Loucy (cell line): ENCODE results near the gene CCR1.

ENCODE experiments used
- H2AFZ ChIP-seq: fragments of 200-600 bp; sonication (generic); 2 replicates; pipeline ENCODE4 v1.6.0; 2016; ENCODE audit warnings: antibody characterized with exemption, mild to moderate bottlenecking, low read length, moderate library complexity
- H3F3A ChIP-seq: fragments of 200-600 bp; 2 replicates; pipeline ENCODE4 v1.6.0; 2016; ENCODE audit warnings: antibody characterized with exemption, low read depth, mild to moderate bottlenecking
- H3K27me3 ChIP-seq: fragments of 200-600 bp; sonication (generic); 2 replicates; pipeline ENCODE4 v1.6.1; 2014; ENCODE audit warnings: low read length, mild to moderate bottlenecking; ENCODE audit not compliant: insufficient read depth, poor library complexity, severe bottlenecking
- H3K36me3 ChIP-seq: fragments of 200-600 bp; sonication (generic); 2 replicates; pipeline ENCODE4 v1.6.1; 2016; ENCODE audit warnings: low read length; ENCODE audit not compliant: insufficient read depth
- H3K4me1 ChIP-seq: fragments of 200-600 bp; sonication (generic); 2 replicates; pipeline ENCODE4 v1.5.1; 2014; ENCODE audit warnings: low read length, mild to moderate bottlenecking; ENCODE audit not compliant: insufficient read depth, poor library complexity, severe bottlenecking
- H3K4me2 ChIP-seq: fragments of 200-600 bp; sonication (generic); 2 replicates; pipeline ENCODE4 v1.6.0; 2014; ENCODE audit warnings: antibody characterized with exemption, low read length, low read depth, mild to moderate bottlenecking; ENCODE audit not compliant: poor library complexity, severe bottlenecking
- H3K4me3 ChIP-seq: fragments of 200-600 bp; sonication (generic); 2 replicates; pipeline ENCODE4 v1.5.1; 2014; ENCODE audit warnings: low read length, mild to moderate bottlenecking, mixed read lengths; ENCODE audit not compliant: poor library complexity, severe bottlenecking
- H3K79me2 ChIP-seq: fragments of 200-600 bp; sonication (generic); 2 replicates; pipeline ENCODE4 v1.6.1; 2014; ENCODE audit warnings: low read length; ENCODE audit not compliant: insufficient read depth
- H3K9ac ChIP-seq: fragments of 200-600 bp; sonication (generic); 2 replicates; pipeline ENCODE4 v1.6.0; 2014; ENCODE audit warnings: mild to moderate bottlenecking, low read depth, low read length, moderate library complexity; ENCODE audit not compliant: poor library complexity, severe bottlenecking
- H3K9me2 ChIP-seq: fragments of 200-600 bp; sonication (generic); replicated peaks from 2 replicates; pipeline ENCODE4 v1.6.1; 2016; ENCODE audit warnings: low read depth, low read length, mixed read lengths
- H3K9me3 ChIP-seq: fragments of 200-600 bp; sonication (generic); 2 replicates; pipeline ENCODE4 v1.6.1; 2014; ENCODE audit warnings: mild to moderate bottlenecking, antibody characterized with exemption, low read length, low read depth; ENCODE audit not compliant: insufficient read depth
- H4K20me1 ChIP-seq: fragments of 200-600 bp; sonication (generic); 2 replicates; pipeline ENCODE4 v1.6.0; 2014; ENCODE audit warnings: antibody characterized with exemption, low read length, mild to moderate bottlenecking; ENCODE audit not compliant: insufficient read depth, poor library complexity, severe bottlenecking
- CTCF ChIP-seq: fragments of 200-600 bp; sonication (generic); conservative IDR thresholded peaks from 2 replicates; pipeline ENCODE4 v1.5.1; 2014; ENCODE audit warnings: mild to moderate bottlenecking, antibody characterized with exemption, low read length
- EZH2phosphoT487 ChIP-seq: fragments of 200-600 bp; IDR thresholded peaks from 2 replicates; pipeline ENCODE4 v1.6.1; 2018; ENCODE audit warnings: antibody characterized with exemption, mild to moderate bottlenecking, moderate library complexity, borderline replicate concordance

Gene CCR1

DNA sequence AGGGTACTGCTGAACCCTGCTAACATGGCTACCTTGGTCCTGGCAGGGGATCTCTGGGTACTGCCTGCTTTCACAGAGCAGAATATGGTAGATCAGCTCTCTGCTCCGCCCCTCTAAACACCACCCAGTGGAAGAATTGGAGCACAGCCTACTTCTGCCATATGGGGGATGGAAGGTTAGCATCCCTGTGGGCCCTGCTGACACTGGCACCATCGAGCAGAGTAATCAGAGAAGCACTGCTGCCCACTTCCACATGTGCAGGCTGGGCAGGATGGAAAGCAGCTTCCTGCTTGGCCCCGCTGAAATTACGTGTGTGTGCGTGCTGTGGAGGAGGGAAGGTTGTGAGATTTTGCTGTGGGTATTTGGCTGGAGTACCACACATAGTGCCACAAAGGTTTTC, 24.8 kb downstream of the CCR1 start:
- no peaks in the 10 kb centered on the region for H3K79me2 ChIP-seq
- no peaks in the 10 kb centered on the region for H3K27me3 ChIP-seq
- TF ChIP-seq CTCF (peak; percentile 35), EZH2phosphoT487 (no peak)
- H3K9me2 ChIP-seq, result no peaks in the 10 kb centered on the region
- no peaks in the 10 kb centered on the region for H4K20me1 ChIP-seq
- H3K9ac ChIP-seq, result no peak overlapping the region
- peaks cover 5% of the 10 kb centered on the region; the same call in 1 of the 2 replicates for H3F3A ChIP-seq
- no peak overlapping the region for H3K4me3 ChIP-seq
- H3K4me1 ChIP-seq, result peaks cover 22% of the 10 kb centered on the region
- H3K4me2 ChIP-seq, result no peak overlapping the region
- peak overlapping the region; percentile 87 for H2AFZ ChIP-seq
- H3K9me3 ChIP-seq, result no peaks in the 10 kb centered on the region
- H3K36me3 ChIP-seq, result no peaks in the 10 kb centered on the region

GRCh38 chr3:46168583-46169345, 39.3 kb downstream of the CCR1 start:
- no peak overlapping the region for H3K4me3 ChIP-seq
- no peaks in the 10 kb centered on the region for H3K79me2 ChIP-seq
- H3K9me2 ChIP-seq, result no peaks in the 10 kb centered on the region
- no peaks in the 10 kb centered on the region for H3F3A ChIP-seq
- TF ChIP-seq EZH2phosphoT487, result no peak
- TF ChIP-seq CTCF, result no peak
- H3K4me2 ChIP-seq, result no peak overlapping the region
- H3K36me3 ChIP-seq, result no peaks in the 10 kb centered on the region
- H3K4me1 ChIP-seq, result no peaks in the 10 kb centered on the region
- no peak overlapping the region for H2AFZ ChIP-seq
- H3K27me3 ChIP-seq, result no peaks in the 10 kb centered on the region
- no peaks in the 10 kb centered on the region for H3K9me3 ChIP-seq
- H4K20me1 ChIP-seq, result no peaks in the 10 kb centered on the region
- no peak overlapping the region for H3K9ac ChIP-seq

- H3K9ac ChIP-seq, result no peak overlapping the region
Observed at GRCh38 chr3:46163556-46164041, 44.5 kb downstream of the CCR1 start.

More at GRCh38 chr3:46163556-46164041, 44.5 kb downstream of the CCR1 start:
- H4K20me1 ChIP-seq, result no peaks in the 10 kb centered on the region
- no peak for TF ChIP-seq CTCF
- no peak for TF ChIP-seq EZH2phosphoT487
- no peaks in the 10 kb centered on the region for H3F3A ChIP-seq
- H3K4me2 ChIP-seq, result no peak overlapping the region
- no peaks in the 10 kb centered on the region for H3K9me2 ChIP-seq
- no peak overlapping the region for H3K4me3 ChIP-seq
- no peak overlapping the region for H2AFZ ChIP-seq
- H3K4me1 ChIP-seq, result no peaks in the 10 kb centered on the region
- H3K9me3 ChIP-seq, result no peaks in the 10 kb centered on the region
- H3K79me2 ChIP-seq, result no peaks in the 10 kb centered on the region
- H3K36me3 ChIP-seq, result no peaks in the 10 kb centered on the region
- no peaks in the 10 kb centered on the region for H3K27me3 ChIP-seq
